ENCODE measurements around the gene MEGF8. TPM values are rescaled to one million over a fixed set of nuclear protein-coding genes. Genes with fewer than 3 reads are reported as not detected.

The MEGF8 gene
- total and polyA plus RNA-seq, 2 donors (not counting 3 experiments of a cell fraction or from before 2014, with no cell fraction given) = 20.6 to 39.6 TPM

GRCh38 chr19:42327381-42327780 is 1.9 kb downstream of the MEGF8 start:
- Histone ChIP-seq H2AFZ (ENCODE audit: low read depth, low read length) (no peak overlapping the region), H3K79me2 (ENCODE audit: control insufficient read depth, insufficient read depth, low read length) (peaks cover 3% of the 10 kb centered on the region), H3K9ac (replicated peaks; ENCODE audit: extremely low read depth, insufficient read depth, low read length) (no peak overlapping the region), H3K9me3 (replicated peaks; ENCODE audit: control insufficient read depth, insufficient read depth, low read length) (no peaks in the 10 kb centered on the region), H3K36me3 (ENCODE audit: control insufficient read depth in 2 of 2, extremely low read depth in 1 of 2, insufficient read depth in 2 of 2, low read length in 2 of 2) (no peaks in the 10 kb centered on the region), H3K27me3 (ENCODE audit: control insufficient read depth in 2 of 2, insufficient read depth in 2 of 2, low read length in 2 of 2) (peaks cover 13 to 19% of the 10 kb centered on the region in 2 experiments), H3K4me3 (replicated peaks in 1 of 3; ENCODE audit: insufficient read depth in 1 of 3, low read depth in 1 of 3, low read length in 3 of 3) (no peak overlapping the region), H3K9me1 (replicated peaks; ENCODE audit: control insufficient read depth, extremely low read depth, insufficient read depth, low read length) (no peaks in the 10 kb centered on the region), H3K27ac (ENCODE audit: insufficient read depth, low read depth, low read length) (no peak overlapping the region), H3K4me2 (ENCODE audit: insufficient read depth, low read length) (no peak overlapping the region), H4K20me1 (replicated peaks; ENCODE audit: control insufficient read depth, extremely low read depth, insufficient read depth, low read length) (no peaks in the 10 kb centered on the region), H3K4me1 (ENCODE audit: control insufficient read depth, extremely low read depth, insufficient read depth, low read length) (peaks cover 8% of the 10 kb centered on the region)
- DNase-seq (ENCODE audit: low read depth, low spot score) = no peak
- dilution Hi-C loops (cut with MboI; ENCODE audit: extremely low pct_ligation_motif_present, low sequenced_read_pairs) (no loop called here), intact Hi-C loops (cut with micrococcal nuclease) (no loop called here)
- no peak for TF ChIP-seq JUN (IDR thresholded peaks at IDR 0.05; ENCODE audit: borderline replicate concordance, insufficient read depth, insufficient read length, low read depth)
- no peak for TF ChIP-seq GATA2 (IDR thresholded peaks at IDR 0.05; ENCODE audit: insufficient read depth, insufficient read length, low read depth, low read length)
- TF ChIP-seq, protein P1, sequence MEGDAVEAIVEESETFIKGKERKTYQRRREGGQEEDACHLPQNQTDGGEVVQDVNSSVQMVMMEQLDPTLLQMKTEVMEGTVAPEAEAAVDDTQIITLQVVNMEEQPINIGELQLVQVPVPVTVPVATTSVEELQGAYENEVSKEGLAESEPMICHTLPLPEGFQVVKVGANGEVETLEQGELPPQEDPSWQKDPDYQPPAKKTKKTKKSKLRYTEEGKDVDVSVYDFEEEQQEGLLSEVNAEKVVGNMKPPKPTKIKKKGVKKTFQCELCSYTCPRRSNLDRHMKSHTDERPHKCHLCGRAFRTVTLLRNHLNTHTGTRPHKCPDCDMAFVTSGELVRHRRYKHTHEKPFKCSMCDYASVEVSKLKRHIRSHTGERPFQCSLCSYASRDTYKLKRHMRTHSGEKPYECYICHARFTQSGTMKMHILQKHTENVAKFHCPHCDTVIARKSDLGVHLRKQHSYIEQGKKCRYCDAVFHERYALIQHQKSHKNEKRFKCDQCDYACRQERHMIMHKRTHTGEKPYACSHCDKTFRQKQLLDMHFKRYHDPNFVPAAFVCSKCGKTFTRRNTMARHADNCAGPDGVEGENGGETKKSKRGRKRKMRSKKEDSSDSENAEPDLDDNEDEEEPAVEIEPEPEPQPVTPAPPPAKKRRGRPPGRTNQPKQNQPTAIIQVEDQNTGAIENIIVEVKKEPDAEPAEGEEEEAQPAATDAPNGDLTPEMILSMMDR (IDR thresholded peaks at IDR 0.05; ENCODE audit: extremely low read depth in 1 of 2, insufficient read depth in 1 of 2, low read depth in 1 of 2, low read length in 2 of 2) = no peak
- BruUV-seq (replicated peaks) = no TSS peak
- ChIA-PET POLR2A (interaction anchor here (0.6 kb wide), 1 partner anchor 374 kb away, joined by 3 read pairs; no protein-coding TSS in a partner anchor), CTCF (interaction anchor here (0.6 kb wide), 1 partner anchor 140 kb away, joined by 3 read pairs; no protein-coding TSS in a partner anchor)
- FAIRE-seq = no peak

- POLR2A ChIA-PET = no interaction called here
- H3K27me3 ChIP-seq (ENCODE audit: control insufficient read depth in 2 of 2, insufficient read depth in 2 of 2, low read length in 2 of 2) = peaks cover 9 to 15% of the 10 kb centered on the region in 2 experiments
- no peaks in the 10 kb centered on the region for H3K9me1 ChIP-seq (replicated peaks; ENCODE audit: control insufficient read depth, extremely low read depth, insufficient read depth, low read length)
- FAIRE-seq (no peak), DNase-seq (ENCODE audit: low read depth, low spot score) (no peak)
- dilution Hi-C loops (cut with MboI; ENCODE audit: extremely low pct_ligation_motif_present, low sequenced_read_pairs) = no loop called here
- H3K36me3 ChIP-seq (ENCODE audit: control insufficient read depth in 2 of 2, extremely low read depth in 1 of 2, insufficient read depth in 2 of 2, low read length in 2 of 2) = no peaks in the 10 kb centered on the region
- BruUV-seq (replicated peaks) = no TSS peak
- no peak overlapping the region for H3K27ac ChIP-seq (ENCODE audit: insufficient read depth, low read depth, low read length)
- H3K79me2 ChIP-seq (ENCODE audit: control insufficient read depth, insufficient read depth, low read length) = peaks cover 3% of the 10 kb centered on the region
- H2AFZ ChIP-seq (ENCODE audit: low read depth, low read length) = no peak overlapping the region
- no peak for TF ChIP-seq GATA2 (IDR thresholded peaks at IDR 0.05; ENCODE audit: insufficient read depth, insufficient read length, low read depth, low read length)
- TF ChIP-seq EZH2 (IDR thresholded peaks at IDR 0.05; ENCODE audit: borderline replicate concordance, low read depth, low read length, severe bottlenecking) = no peak
- TF ChIP-seq JUN (IDR thresholded peaks at IDR 0.05; ENCODE audit: borderline replicate concordance, insufficient read depth, insufficient read length, low read depth) = no peak
- TF ChIP-seq MYC (IDR thresholded peaks at IDR 0.05; ENCODE audit: low read depth, low read length) = no peak
- no peak for TF ChIP-seq POLR2A (IDR thresholded peaks at IDR 0.05; ENCODE audit: low read depth, low read length)
- no peak overlapping the region for H3K9ac ChIP-seq (replicated peaks; ENCODE audit: extremely low read depth, insufficient read depth, low read length)
- CTCF ChIA-PET = no interaction called here
- H4K20me1 ChIP-seq (replicated peaks; ENCODE audit: control insufficient read depth, extremely low read depth, insufficient read depth, low read length) = no peaks in the 10 kb centered on the region
- H3K4me3 ChIP-seq (replicated peaks in 1 of 3; ENCODE audit: insufficient read depth in 1 of 3, low read depth in 1 of 3, low read length in 3 of 3) = no peak overlapping the region
- H3K9me3 ChIP-seq (replicated peaks; ENCODE audit: control insufficient read depth, insufficient read depth, low read length) = no peaks in the 10 kb centered on the region
- H3K4me1 ChIP-seq (ENCODE audit: control insufficient read depth, extremely low read depth, insufficient read depth, low read length) = peaks cover 8% of the 10 kb centered on the region
- H3K4me2 ChIP-seq (ENCODE audit: insufficient read depth, low read length) = no peak overlapping the region
- intact Hi-C loops (cut with micrococcal nuclease) = no loop called here
Observed at GRCh38 chr19:42328106-42328505, 2.7 kb downstream of the MEGF8 start.

Data from endothelial cell of umbilical vein (primary cell).